Suprapubic skin (tissue), 4 donors: Measurements from ENCODE around the gene TBRG1. TPM values are rescaled to one million over a fixed set of nuclear protein-coding genes. Genes with fewer than 3 reads are reported as not detected.

ENCODE experiments used
- DNase-seq, 2 donors: peaks; one replicate each; pipeline ENCODE4 v3.0.0-alpha.2; 2019; ENCODE audit warnings: low spot score in 2 of 2
- H3K27ac ChIP-seq: fragments of 200-600 bp; sonication (generic); one replicate; pipeline ENCODE4 v1.5.1; 2019
- H3K27me3 ChIP-seq: fragments of 200-600 bp; sonication (generic); one replicate; pipeline ENCODE4 v1.5.1; 2019
- H3K36me3 ChIP-seq: fragments of 200-600 bp; sonication (generic); one replicate; pipeline ENCODE4 v1.5.1; 2019
- H3K4me1 ChIP-seq: fragments of 200-600 bp; sonication (generic); one replicate; pipeline ENCODE4 v1.5.1; 2019
- H3K4me3 ChIP-seq: fragments of 200-600 bp; sonication (generic); one replicate; pipeline ENCODE4 v1.5.1; 2019; ENCODE audit warnings: mild to moderate bottlenecking
- H3K9me3 ChIP-seq: fragments of 200-600 bp; sonication (generic); one replicate; pipeline ENCODE4 v1.5.1; 2019
- EP300 ChIP-seq: sonication (generic); formaldehyde crosslinking; IDR thresholded peaks from one replicate; pipeline ENCODE4 v1.6.1; 2017; ENCODE audit warnings: antibody characterized with exemption
- POLR2A ChIP-seq, 2 donors: fragments of 450-650 bp; IDR thresholded peaks; one replicate each; pipeline ENCODE4 v1.6.1; 2017; ENCODE audit warnings: antibody characterized with exemption in 2 of 2, mild to moderate bottlenecking in 2 of 2, moderate library complexity in 2 of 2
- POLR2AphosphoS5 ChIP-seq, 3 donors: sonication (generic); formaldehyde crosslinking; IDR thresholded peaks; one replicate each; pipeline ENCODE4 v1.6.1; 2017; ENCODE audit warnings: antibody characterized with exemption in 3 of 3
- WGBS: methylation state at CpG from one replicate; pipeline ENCODE4 v1.1.5; 2018; 5-methylcytosine and 5-hydroxymethylcytosine counted together
- total RNA-seq, 4 donors: library from RNA; depleted of rRNA; stranded (reverse); fragments of >200 nt; gene quantifications; one replicate each; pipeline ENCODE4 v1.1.0, GENCODE V29; 2016
- TF ChIP-seq, protein P1 (sequence below), 2 donors: fragments of 200-600 bp in 1 of 2; fragments of 450-650 bp in 1 of 2; sonication (generic) in 1 of 2; IDR thresholded peaks; one replicate each; pipeline ENCODE4 v1.5.1; 2016 to 2019; ENCODE audit warnings: antibody characterized with exemption in 2 of 2, mild to moderate bottlenecking in 1 of 2, moderate library complexity in 1 of 2

Gene TBRG1
- total RNA-seq, 4 donors from 2014 or later = 25.9 to 48.8 (median 32.8) TPM

- Histone ChIP-seq H3K36me3 (peaks cover 84% of the 10 kb centered on the region), H3K27me3 (no peaks in the 10 kb centered on the region), H3K9me3 (no peaks in the 10 kb centered on the region), H3K4me3 (no peak overlapping the region), H3K4me1 (no peaks in the 10 kb centered on the region), H3K27ac (no peak overlapping the region)
- WGBS = 93% methylated on average over 1 of the region's 1 CpG
- DNase-seq = no peak
- TF ChIP-seq EP300 = no peak
- TF ChIP-seq, protein P1, sequence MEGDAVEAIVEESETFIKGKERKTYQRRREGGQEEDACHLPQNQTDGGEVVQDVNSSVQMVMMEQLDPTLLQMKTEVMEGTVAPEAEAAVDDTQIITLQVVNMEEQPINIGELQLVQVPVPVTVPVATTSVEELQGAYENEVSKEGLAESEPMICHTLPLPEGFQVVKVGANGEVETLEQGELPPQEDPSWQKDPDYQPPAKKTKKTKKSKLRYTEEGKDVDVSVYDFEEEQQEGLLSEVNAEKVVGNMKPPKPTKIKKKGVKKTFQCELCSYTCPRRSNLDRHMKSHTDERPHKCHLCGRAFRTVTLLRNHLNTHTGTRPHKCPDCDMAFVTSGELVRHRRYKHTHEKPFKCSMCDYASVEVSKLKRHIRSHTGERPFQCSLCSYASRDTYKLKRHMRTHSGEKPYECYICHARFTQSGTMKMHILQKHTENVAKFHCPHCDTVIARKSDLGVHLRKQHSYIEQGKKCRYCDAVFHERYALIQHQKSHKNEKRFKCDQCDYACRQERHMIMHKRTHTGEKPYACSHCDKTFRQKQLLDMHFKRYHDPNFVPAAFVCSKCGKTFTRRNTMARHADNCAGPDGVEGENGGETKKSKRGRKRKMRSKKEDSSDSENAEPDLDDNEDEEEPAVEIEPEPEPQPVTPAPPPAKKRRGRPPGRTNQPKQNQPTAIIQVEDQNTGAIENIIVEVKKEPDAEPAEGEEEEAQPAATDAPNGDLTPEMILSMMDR (IDR thresholded peaks at IDR 0.05) = no peak
- no peak for TF ChIP-seq POLR2AphosphoS5 (IDR thresholded peaks at IDR 0.05)
- TF ChIP-seq POLR2A (IDR thresholded peaks at IDR 0.05) = no peak
Observed at GRCh38 chr11:124633355-124633754, 10.7 kb downstream of the TBRG1 start.

DNA sequence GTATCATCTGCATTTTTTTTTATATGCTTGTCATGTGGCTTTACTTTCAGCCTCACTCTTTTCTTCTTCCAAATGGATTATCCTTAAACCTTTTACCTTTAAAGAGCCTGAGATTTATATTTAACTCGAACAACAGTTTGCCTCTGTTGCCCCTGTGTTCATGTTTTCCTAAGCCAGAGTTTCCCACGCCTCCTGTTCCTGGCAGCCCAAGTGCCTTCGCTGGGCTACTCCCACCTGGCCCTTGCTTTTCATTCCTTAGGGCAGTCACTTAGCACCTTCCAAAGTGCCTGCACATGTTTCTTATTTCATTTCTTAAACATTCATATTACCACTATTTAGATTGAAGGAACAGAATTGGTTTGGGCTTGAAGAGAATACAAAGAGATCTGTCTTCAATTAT, 13.3 kb downstream of the TBRG1 start:
- 68% methylated on average over 3 of the region's 3 CpGs for WGBS
- no peaks in the 10 kb centered on the region for H3K4me1 ChIP-seq

GRCh38 chr11:124638500-124638899, 15.8 kb downstream of the TBRG1 start:
- Histone ChIP-seq H3K27me3 (no peaks in the 10 kb centered on the region), H3K9me3 (no peaks in the 10 kb centered on the region), H3K4me3 (no peak overlapping the region), H3K36me3 (peaks cover 62% of the 10 kb centered on the region), H3K27ac (no peak overlapping the region), H3K4me1 (no peaks in the 10 kb centered on the region)
- no peak for DNase-seq
- 86% methylated on average over 3 of the region's 3 CpGs for WGBS
- TF ChIP-seq, protein P1 (IDR thresholded peaks at IDR 0.05) = no peak
- no peak for TF ChIP-seq EP300
- no peak for TF ChIP-seq POLR2A (IDR thresholded peaks at IDR 0.05)
- TF ChIP-seq POLR2AphosphoS5 (IDR thresholded peaks at IDR 0.05) = no peak

More for the DNA sequence above, 13.3 kb downstream of the TBRG1 start:
- Histone ChIP-seq H3K27ac (no peak overlapping the region), H3K9me3 (no peaks in the 10 kb centered on the region), H3K4me3 (no peak overlapping the region), H3K36me3 (peaks cover 88% of the 10 kb centered on the region), H3K27me3 (no peaks in the 10 kb centered on the region)
- DNase-seq = no peak
- no peak for TF ChIP-seq EP300
- TF ChIP-seq, protein P1 (IDR thresholded peaks at IDR 0.05) = no peak
- no peak for TF ChIP-seq POLR2AphosphoS5 (IDR thresholded peaks at IDR 0.05)
- TF ChIP-seq POLR2A (IDR thresholded peaks at IDR 0.05) = no peak

DNA sequence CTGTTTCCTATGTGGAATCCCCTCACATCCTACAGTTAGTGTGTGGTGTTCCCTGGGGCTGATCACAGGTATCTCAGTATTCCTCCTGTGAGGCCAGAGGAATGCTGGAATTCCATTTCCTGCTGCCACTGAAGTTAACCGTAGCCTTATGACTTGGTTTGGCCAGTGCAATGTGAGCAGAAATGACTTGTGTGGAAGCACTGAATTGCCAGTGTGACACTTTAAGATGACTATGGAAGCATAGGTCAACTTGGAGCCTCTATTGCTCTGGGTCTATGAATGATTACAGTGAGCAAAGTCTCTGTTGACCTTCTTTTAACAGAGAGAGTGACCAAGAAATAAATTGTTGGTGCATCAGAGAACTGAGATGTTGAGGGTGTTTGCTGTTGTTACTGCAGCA, 16.5 kb downstream of the TBRG1 start:
- H3K4me3 ChIP-seq = no peak overlapping the region
- TF ChIP-seq, protein P1 (IDR thresholded peaks at IDR 0.05) = no peak
- TF ChIP-seq EP300 = no peak
- no peak for TF ChIP-seq POLR2A (IDR thresholded peaks at IDR 0.05)
- no peak for TF ChIP-seq POLR2AphosphoS5 (IDR thresholded peaks at IDR 0.05)
- no peaks in the 10 kb centered on the region for H3K9me3 ChIP-seq
- H3K4me1 ChIP-seq = no peaks in the 10 kb centered on the region
- no peak for DNase-seq
- H3K36me3 ChIP-seq = peaks cover 56% of the 10 kb centered on the region
- no peak overlapping the region for H3K27ac ChIP-seq
- no peaks in the 10 kb centered on the region for H3K27me3 ChIP-seq
- WGBS = 89% methylated on average over 1 of the region's 1 CpG

DNA sequence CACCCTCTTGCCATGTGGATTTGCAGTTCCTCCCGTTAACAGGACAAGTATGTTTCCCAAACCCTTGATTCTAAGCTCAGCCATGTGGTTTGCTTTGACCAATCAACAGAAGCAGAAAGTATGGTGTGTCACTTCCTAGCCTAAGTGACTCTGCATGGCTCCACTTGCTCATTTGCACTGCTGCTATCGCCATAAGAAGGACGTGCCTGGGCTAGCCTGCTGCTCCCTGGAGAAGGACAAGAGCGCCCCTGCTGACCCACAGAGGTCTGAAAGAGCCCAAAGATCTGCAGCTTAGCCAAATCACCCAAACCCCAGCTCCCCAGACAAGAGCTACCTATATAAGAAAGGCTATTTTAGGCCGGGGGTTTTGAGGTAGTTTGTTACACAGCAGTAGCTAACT, 18.0 kb downstream of the TBRG1 start:
- no peak for DNase-seq
- no peaks in the 10 kb centered on the region for H3K9me3 ChIP-seq
- peaks cover 5% of the 10 kb centered on the region for H3K4me1 ChIP-seq
- TF ChIP-seq, protein P1 (IDR thresholded peaks at IDR 0.05) = no peak
- TF ChIP-seq EP300 (no peak), POLR2A (IDR thresholded peaks at IDR 0.05) (no peak), POLR2AphosphoS5 (IDR thresholded peaks at IDR 0.05) (no peak)
- H3K27me3 ChIP-seq = no peaks in the 10 kb centered on the region
- H3K27ac ChIP-seq = no peak overlapping the region
- H3K4me3 ChIP-seq = no peak overlapping the region
- peaks cover 41% of the 10 kb centered on the region for H3K36me3 ChIP-seq
- 88% methylated on average over 5 of the region's 5 CpGs for WGBS
